GM18517 (cell line): ENCODE measurements around the gene VPS13C.

Experiments
- ATAC-seq: cut with Tn5 transposase; IDR thresholded peaks from one replicate; pipeline ENCODE4 v1.9.1; 2021; ENCODE audit warnings: mild to moderate bottlenecking, moderate library complexity; ENCODE audit not compliant: unreplicated experiment

Gene VPS13C

GRCh38 chr15:61869656-61870055 is 190.6 kb downstream of the VPS13C start:
- ATAC-seq = no peak

GRCh38 chr15:61861962-61862361 is 198.3 kb downstream of the VPS13C start:
- ATAC-seq = no peak

- ATAC-seq = peak; percentile 56
Measured at GRCh38 chr15:61857169-61857829, 202.9 kb downstream of the VPS13C start.

- ATAC-seq = no peak
Measured at GRCh38 chr15:61856295-61856694, 204.0 kb downstream of the VPS13C start.

GRCh38 chr15:61853195-61853594 is 207.1 kb downstream of the VPS13C start:
- ATAC-seq = no peak

- no peak for ATAC-seq
Measured at GRCh38 chr15:61851955-61852354, 208.3 kb downstream of the VPS13C start.

- no peak for ATAC-seq
Measured at GRCh38 chr15:61849447-61849846, 210.8 kb downstream of the VPS13C start.

GRCh38 chr15:61841466-61841865 is 218.8 kb downstream of the VPS13C start:
- ATAC-seq = no peak

- no peak for ATAC-seq
Measured at GRCh38 chr15:61840090-61840489, 220.2 kb downstream of the VPS13C start.

- ATAC-seq = no peak
Measured at GRCh38 chr15:61839546-61839945, 220.7 kb downstream of the VPS13C start.

GRCh38 chr15:61835496-61836106 is 224.6 kb downstream of the VPS13C start:
- ATAC-seq = no peak

GRCh38 chr15:61835029-61835428 is 225.2 kb downstream of the VPS13C start:
- no peak for ATAC-seq

GRCh38 chr15:61834076-61834697 is 226.1 kb downstream of the VPS13C start:
- no peak for ATAC-seq

- no peak for ATAC-seq
Measured at GRCh38 chr15:61832223-61832622, 228.0 kb downstream of the VPS13C start.

- no peak for ATAC-seq
Measured at GRCh38 chr15:61831505-61831921, 228.7 kb downstream of the VPS13C start.

- no peak for ATAC-seq
Measured at GRCh38 chr15:61830536-61831330, 229.5 kb downstream of the VPS13C start.

GRCh38 chr15:61829514-61829889 is 230.7 kb downstream of the VPS13C start:
- ATAC-seq = no peak

GRCh38 chr15:61828860-61829513 is 231.3 kb downstream of the VPS13C start:
- ATAC-seq = no peak

GRCh38 chr15:61828008-61828407 is 232.2 kb downstream of the VPS13C start:
- ATAC-seq = no peak

GRCh38 chr15:61827131-61827530 is 233.1 kb downstream of the VPS13C start:
- no peak for ATAC-seq

- no peak for ATAC-seq
Measured at GRCh38 chr15:61824291-61824690, 236.0 kb downstream of the VPS13C start.
